ENCODE measurements around the gene PHACTR1.

Gene PHACTR1

GRCh38 chr6:13288969-13289391 is 572.4 kb downstream of the PHACTR1 start:
- no peak overlapping the region for H3K4me3 ChIP-seq (ENCODE audit: low read depth, low read length)
- no peak for TF ChIP-seq CTCF (IDR thresholded peaks at IDR 0.05; ENCODE audit: control insufficient read depth, extremely low read depth, insufficient read depth)
- no peak for DNase-seq (ENCODE audit: low read depth)

GRCh38 chr6:13289789-13290318 is 573.3 kb downstream of the PHACTR1 start:
- TF ChIP-seq CTCF (IDR thresholded peaks at IDR 0.05; ENCODE audit: control insufficient read depth, extremely low read depth, insufficient read depth): no peak
- no peak for DNase-seq (ENCODE audit: low read depth)
- H3K4me3 ChIP-seq (ENCODE audit: low read depth, low read length): no peak overlapping the region

DNA sequence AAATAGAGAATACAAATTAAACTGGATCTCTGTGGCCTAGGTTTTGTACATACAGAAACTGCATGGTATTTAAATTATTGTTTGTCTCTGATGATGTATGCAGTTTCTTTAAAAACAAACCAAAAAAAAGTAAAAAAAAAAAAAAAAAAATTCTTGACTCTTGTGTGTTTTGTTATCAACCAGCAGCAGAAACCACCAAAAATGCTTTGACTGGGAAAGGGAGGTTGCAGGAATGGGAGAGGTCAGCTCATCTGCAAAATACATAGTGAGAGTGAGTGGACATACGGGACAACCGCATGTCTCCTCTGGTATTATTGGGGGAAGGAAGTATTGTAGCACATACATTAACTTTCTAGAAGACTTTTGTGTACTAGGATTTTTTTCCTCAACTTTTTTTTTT is 573.8 kb downstream of the PHACTR1 start:
- TF ChIP-seq CTCF (IDR thresholded peaks at IDR 0.05; ENCODE audit: control insufficient read depth, extremely low read depth, insufficient read depth): no peak
- no peak for DNase-seq (ENCODE audit: low read depth)
- no peak overlapping the region for H3K4me3 ChIP-seq (ENCODE audit: low read depth, low read length)

GRCh38 chr6:13292774-13293173 is 576.2 kb downstream of the PHACTR1 start:
- no peak for DNase-seq (ENCODE audit: low read depth)
- TF ChIP-seq CTCF (IDR thresholded peaks at IDR 0.05; ENCODE audit: control insufficient read depth, extremely low read depth, insufficient read depth): no peak
- H3K4me3 ChIP-seq (ENCODE audit: low read depth, low read length): no peak overlapping the region

GRCh38 chr6:13294499-13295069 is 578.0 kb downstream of the PHACTR1 start:
- no peak for TF ChIP-seq CTCF (IDR thresholded peaks at IDR 0.05; ENCODE audit: control insufficient read depth, extremely low read depth, insufficient read depth)
- no peak for DNase-seq (ENCODE audit: low read depth)

GRCh38 chr6:13295576-13295975 is 579.0 kb downstream of the PHACTR1 start:
- TF ChIP-seq CTCF (IDR thresholded peaks at IDR 0.05; ENCODE audit: control insufficient read depth, extremely low read depth, insufficient read depth): no peak
- DNase-seq (ENCODE audit: low read depth): no peak
- no peak overlapping the region for H3K4me3 ChIP-seq (ENCODE audit: low read depth, low read length)

More at GRCh38 chr6:13294499-13295069, 578.0 kb downstream of the PHACTR1 start:
- no peak overlapping the region for H3K4me3 ChIP-seq (ENCODE audit: low read depth, low read length)

- H3K4me3 ChIP-seq (ENCODE audit: low read depth, low read length): no peak overlapping the region
- TF ChIP-seq CTCF (IDR thresholded peaks at IDR 0.05; ENCODE audit: control insufficient read depth, extremely low read depth, insufficient read depth): no peak
- DNase-seq (ENCODE audit: low read depth): no peak
Observed at GRCh38 chr6:13296536-13296997, 580.0 kb downstream of the PHACTR1 start.

All from LNCaP clone FGC (cell line).